GM12892 (cell line): Measurements from ENCODE around the gene TMOD4.

Experiments
- POLR2A ChIP-seq: IDR thresholded peaks from 2 replicates; pipeline ENCODE4 v1.6.1; 2011; ENCODE audit warnings: low read depth, low read length, control low read depth
- POLR2AphosphoS5 ChIP-seq: IDR thresholded peaks from 2 replicates; pipeline ENCODE4 v1.6.1; 2011; ENCODE audit warnings: low read depth, low read length, control low read depth
- TAF1 ChIP-seq: IDR thresholded peaks from 2 replicates; pipeline ENCODE4 v1.6.1; 2011; ENCODE audit warnings: low read depth, mild to moderate bottlenecking, control low read depth, low read length, borderline replicate concordance

GRCh38 chr1:151192047-151192446, 16.3 kb upstream of the TMOD4 start:
- TF ChIP-seq POLR2A (no peak), TAF1 (no peak), POLR2AphosphoS5 (no peak)
